GM12878 (cell line): ENCODE measurements around the gene CFAP47.

Experiments used
- ATF2 ChIP-seq: IDR thresholded peaks from 2 replicates; pipeline ENCODE4 v1.6.1; 2012; ENCODE audit warnings: low read length, inconsistent platforms
- CBX3 ChIP-seq: fragments of 200-600 bp; sonication (generic); IDR thresholded peaks from 2 replicates; pipeline ENCODE4 v1.6.1; 2016; ENCODE audit warnings: low read depth, borderline replicate concordance
- EZH2 ChIP-seq: IDR thresholded peaks from 2 replicates; pipeline ENCODE4 v1.6.1; 2012; ENCODE audit warnings: low read depth, mild to moderate bottlenecking, control low read depth, inconsistent platforms, low read length, borderline replicate concordance; ENCODE audit not compliant: control insufficient read depth
- KDM1A ChIP-seq: fragments of 200-600 bp; sonication (generic); IDR thresholded peaks from 2 replicates; pipeline ENCODE4 v1.6.1; 2016; ENCODE audit warnings: borderline replicate concordance
- MXI1 ChIP-seq: fragments of 150-350 bp; IDR thresholded peaks from 2 replicates; pipeline ENCODE4 v1.6.1; 2011; ENCODE audit warnings: low read depth, mild to moderate bottlenecking, inconsistent platforms, low read length, improper control_type of control experiment
- ZBTB4 ChIP-seq: fragments of 450-650 bp; formaldehyde crosslinking; IDR thresholded peaks from 2 replicates; pipeline ENCODE4 v1.4.0; 2022; ENCODE audit warnings: mild to moderate bottlenecking, moderate library complexity
- TF ChIP-seq, protein P1 (sequence below), 3 experiments: IDR thresholded peaks in 2 of 3; conservative IDR thresholded peaks in 1 of 3; 2 replicates each; pipeline ENCODE4 v1.5.1; 2011; ENCODE audit warnings: low read depth in 3 of 3, low read length in 3 of 3, mild to moderate bottlenecking in 3 of 3, control low read depth in 2 of 3, moderate library complexity in 2 of 3, inconsistent platforms in 1 of 3, mixed read lengths in 1 of 3; ENCODE audit not compliant: control insufficient read depth in 2 of 3, insufficient read depth in 1 of 3; ENCODE audit errors: extremely low read depth in 1 of 3

DNA sequence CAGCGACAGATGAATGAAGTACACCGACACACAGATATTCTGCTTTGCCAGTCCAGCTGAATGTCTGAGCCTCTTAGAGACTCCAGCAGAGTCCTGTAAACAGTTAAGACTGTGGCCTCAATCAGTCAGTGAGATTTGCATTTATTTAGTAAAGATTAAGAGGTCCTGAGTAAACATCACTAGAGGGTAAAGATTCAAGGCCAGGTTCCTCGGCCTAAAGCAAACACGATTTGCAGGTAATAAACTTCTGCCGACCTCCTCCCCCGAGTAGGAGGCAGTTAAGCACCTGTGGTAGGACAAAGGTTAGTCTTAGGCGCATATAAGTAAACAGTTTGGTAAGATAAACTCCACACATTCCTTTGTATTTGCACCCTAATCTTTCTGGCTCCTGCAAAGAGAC, 99.6 kb downstream of the CFAP47 start:
- TF ChIP-seq, protein P1, sequence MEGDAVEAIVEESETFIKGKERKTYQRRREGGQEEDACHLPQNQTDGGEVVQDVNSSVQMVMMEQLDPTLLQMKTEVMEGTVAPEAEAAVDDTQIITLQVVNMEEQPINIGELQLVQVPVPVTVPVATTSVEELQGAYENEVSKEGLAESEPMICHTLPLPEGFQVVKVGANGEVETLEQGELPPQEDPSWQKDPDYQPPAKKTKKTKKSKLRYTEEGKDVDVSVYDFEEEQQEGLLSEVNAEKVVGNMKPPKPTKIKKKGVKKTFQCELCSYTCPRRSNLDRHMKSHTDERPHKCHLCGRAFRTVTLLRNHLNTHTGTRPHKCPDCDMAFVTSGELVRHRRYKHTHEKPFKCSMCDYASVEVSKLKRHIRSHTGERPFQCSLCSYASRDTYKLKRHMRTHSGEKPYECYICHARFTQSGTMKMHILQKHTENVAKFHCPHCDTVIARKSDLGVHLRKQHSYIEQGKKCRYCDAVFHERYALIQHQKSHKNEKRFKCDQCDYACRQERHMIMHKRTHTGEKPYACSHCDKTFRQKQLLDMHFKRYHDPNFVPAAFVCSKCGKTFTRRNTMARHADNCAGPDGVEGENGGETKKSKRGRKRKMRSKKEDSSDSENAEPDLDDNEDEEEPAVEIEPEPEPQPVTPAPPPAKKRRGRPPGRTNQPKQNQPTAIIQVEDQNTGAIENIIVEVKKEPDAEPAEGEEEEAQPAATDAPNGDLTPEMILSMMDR (IDR thresholded peaks at IDR 0.05 in 2 of 3, conservative IDR thresholded peaks at IDR 0.05 in 1 of 3; ENCODE audit: control insufficient read depth in 2 of 3, extremely low read depth in 1 of 3, insufficient read depth in 1 of 3, low read depth in 3 of 3, low read length in 3 of 3) = no peak
- TF ChIP-seq CBX3 (no peak), MXI1 (no peak), ATF2 (no peak), EZH2 (no peak), ZBTB4 (CRISPR knock-in tag) (no peak), KDM1A (no peak)
